K562 (cell line): Measurements from ENCODE around the gene CNOT11. TPM values are rescaled to one million over a fixed set of nuclear protein-coding genes. Genes with fewer than 3 reads are reported as not detected.

ENCODE experiments used
- COPS2 ChIP-seq: fragments of 450-650 bp; conservative IDR thresholded peaks from 2 replicates; pipeline ENCODE4 v1.6.1; 2016; ENCODE audit warnings: mild to moderate bottlenecking, moderate library complexity
- GATAD2A ChIP-seq: fragments of 450-650 bp; IDR thresholded peaks from 2 replicates; pipeline ENCODE4 v1.6.1; 2017
- HDAC6 ChIP-seq: IDR thresholded peaks from 2 replicates; pipeline ENCODE4 v1.6.1; 2012; ENCODE audit warnings: low read depth, mild to moderate bottlenecking, control low read depth, inconsistent platforms, low read length, moderate library complexity
- MEF2A ChIP-seq: IDR thresholded peaks from 2 replicates; pipeline ENCODE4 v1.6.1; 2011; ENCODE audit warnings: low read depth, mild to moderate bottlenecking, low read length, moderate library complexity; ENCODE audit not compliant: control insufficient read depth
- POLR2AphosphoS5 ChIP-seq: IDR thresholded peaks from 2 replicates; pipeline ENCODE4 v1.6.1; 2011; ENCODE audit warnings: mild to moderate bottlenecking, low read depth, low read length, moderate library complexity; ENCODE audit not compliant: control insufficient read depth, insufficient read depth
- PRPF4 ChIP-seq: fragments of 200-400 bp; formaldehyde crosslinking; IDR thresholded peaks from one replicate; pipeline ENCODE4 v1.6.1; 2017; ENCODE audit warnings: low read length, low read depth, mild to moderate bottlenecking; ENCODE audit not compliant: insufficient read depth, poor library complexity, severe bottlenecking
- RBM39 ChIP-seq: fragments of 200-400 bp; formaldehyde crosslinking; optimal IDR thresholded peaks from 2 replicates; pipeline ENCODE3; 2018; ENCODE audit warnings: low read depth, low read length
- SMARCA4 ChIP-seq: fragments of 450-650 bp; IDR thresholded peaks from 2 replicates; pipeline ENCODE4 v1.6.1; 2016
- SOX6 ChIP-seq: fragments of 450-650 bp; IDR thresholded peaks from 2 replicates; pipeline ENCODE4 v1.6.1; 2014; ENCODE audit warnings: mild to moderate bottlenecking
- SRSF7 ChIP-seq: fragments of 200-400 bp; formaldehyde crosslinking; optimal IDR thresholded peaks from 2 replicates; pipeline ENCODE3; 2017; ENCODE audit warnings: mild to moderate bottlenecking, low read depth, low read length
- ZNF175 ChIP-seq: fragments of 200-800 bp; sonication (Bioruptor generic); IDR thresholded peaks from 2 replicates; pipeline ENCODE4 v1.6.1; 2016; ENCODE audit warnings: low read depth, mild to moderate bottlenecking, missing genetic modification characterization, missing compliant biosample characterization
- polyA plus RNA-seq, 8 experiments: library from polyadenylated mRNA; depleted of rRNA in 4 of 8; stranded (reverse) in 5 of 8; unstranded in 3 of 8; fragments of >200 nt; fragmentation: Nextera tagmentation in 2 of 8; fragmentation: Illumina TruSeq in 1 of 8; extraction: Ambion mirVana in 2 of 8; extraction: Trizol in 1 of 8; gene quantifications; 2 replicates each; pipeline versions ENCODE4 v1.2.1 to v1.2.3, GENCODE V29; 2011 to 2014; ENCODE audit warnings: inconsistent platforms in 1 of 8, missing spikeins in 1 of 8
- total RNA-seq, 7 experiments: library from RNA; depleted of rRNA in 6 of 7; stranded (reverse); fragments of >200 nt in 6 of 7; fragmentation: Illumina TruSeq in 2 of 7; extraction: Trizol in 2 of 7; gene quantifications; 2 replicates each; pipeline versions ENCODE4 v1.2.1 to v1.2.3, GENCODE V29; 2011 to 2021; ENCODE audit warnings: low replicate concordance in 1 of 7
- TF ChIP-seq, protein P1 (sequence below): fragments of 150-350 bp; IDR thresholded peaks from 2 replicates; pipeline ENCODE4 v1.6.1; 2014; ENCODE audit warnings: low read depth, mild to moderate bottlenecking, low read length, borderline replicate concordance

CNOT11 gene
- total and polyA plus RNA-seq, 9 of the 15 experiments (the other 6 are each of a cell fraction or from before 2014, with no cell fraction given): 12.7 to 163 (median 64.2) TPM

DNA sequence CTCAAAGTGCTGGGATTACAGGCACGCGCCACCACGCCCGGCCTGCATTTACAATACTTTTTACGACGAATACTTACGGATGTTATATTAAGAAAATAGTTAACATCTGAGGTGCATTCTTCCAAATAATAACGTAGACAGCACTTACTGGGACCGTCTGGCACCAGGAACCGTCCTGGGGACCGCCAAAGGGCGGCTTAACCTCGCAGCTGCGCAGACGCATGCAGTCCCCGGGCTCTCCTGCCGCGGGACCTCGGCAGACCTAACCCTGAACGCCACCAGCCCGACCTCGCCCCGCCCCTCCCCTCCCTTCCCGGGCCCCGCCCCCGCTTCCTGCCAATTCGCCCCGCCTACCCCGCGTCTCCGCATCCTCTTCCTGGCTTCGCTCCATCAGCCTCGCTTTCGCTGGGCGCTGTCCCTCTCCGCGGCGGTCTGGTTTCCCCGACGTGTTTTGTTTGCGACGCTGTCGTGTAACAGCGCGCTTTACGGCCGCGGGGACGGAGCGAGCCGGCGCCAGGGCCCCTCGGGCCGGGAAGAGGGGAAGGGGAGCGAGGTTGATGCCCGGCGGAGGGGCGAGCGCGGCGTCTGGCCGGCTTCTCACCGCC lies at the start of gene CNOT11 (continued):
- no peak for TF ChIP-seq SMARCA4
- no peak for TF ChIP-seq MEF2A
- no peak for TF ChIP-seq HDAC6
- no peak for TF ChIP-seq RBM39
- no peak for TF ChIP-seq GATAD2A
- peak; percentile 22; the same call in 1 of the 2 replicates for TF ChIP-seq SOX6
- TF ChIP-seq PRPF4: no peak
- TF ChIP-seq, protein P1, sequence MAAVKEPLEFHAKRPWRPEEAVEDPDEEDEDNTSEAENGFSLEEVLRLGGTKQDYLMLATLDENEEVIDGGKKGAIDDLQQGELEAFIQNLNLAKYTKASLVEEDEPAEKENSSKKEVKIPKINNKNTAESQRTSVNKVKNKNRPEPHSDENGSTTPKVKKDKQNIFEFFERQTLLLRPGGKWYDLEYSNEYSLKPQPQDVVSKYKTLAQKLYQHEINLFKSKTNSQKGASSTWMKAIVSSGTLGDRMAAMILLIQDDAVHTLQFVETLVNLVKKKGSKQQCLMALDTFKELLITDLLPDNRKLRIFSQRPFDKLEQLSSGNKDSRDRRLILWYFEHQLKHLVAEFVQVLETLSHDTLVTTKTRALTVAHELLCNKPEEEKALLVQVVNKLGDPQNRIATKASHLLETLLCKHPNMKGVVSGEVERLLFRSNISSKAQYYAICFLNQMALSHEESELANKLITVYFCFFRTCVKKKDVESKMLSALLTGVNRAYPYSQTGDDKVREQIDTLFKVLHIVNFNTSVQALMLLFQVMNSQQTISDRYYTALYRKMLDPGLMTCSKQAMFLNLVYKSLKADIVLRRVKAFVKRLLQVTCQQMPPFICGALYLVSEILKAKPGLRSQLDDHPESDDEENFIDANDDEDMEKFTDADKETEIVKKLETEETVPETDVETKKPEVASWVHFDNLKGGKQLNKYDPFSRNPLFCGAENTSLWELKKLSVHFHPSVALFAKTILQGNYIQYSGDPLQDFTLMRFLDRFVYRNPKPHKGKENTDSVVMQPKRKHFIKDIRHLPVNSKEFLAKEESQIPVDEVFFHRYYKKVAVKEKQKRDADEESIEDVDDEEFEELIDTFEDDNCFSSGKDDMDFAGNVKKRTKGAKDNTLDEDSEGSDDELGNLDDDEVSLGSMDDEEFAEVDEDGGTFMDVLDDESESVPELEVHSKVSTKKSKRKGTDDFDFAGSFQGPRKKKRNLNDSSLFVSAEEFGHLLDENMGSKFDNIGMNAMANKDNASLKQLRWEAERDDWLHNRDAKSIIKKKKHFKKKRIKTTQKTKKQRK: no peak
- TF ChIP-seq COPS2: no peak
- peak; percentile 83 for TF ChIP-seq POLR2AphosphoS5
- no peak for TF ChIP-seq ZNF175 (CRISPR knock-in tag)
- TF ChIP-seq SRSF7: no peak
